Islet precursor cell (in vitro differentiated cells): ENCODE data around the gene TTC23L.

Source experiments
- DNase-seq: peaks from one replicate; pipeline ENCODE4 v3.0.0-alpha.2; 2018

TTC23L gene

GRCh38 chr5:34926318-34926888 is 87.4 kb downstream of the TTC23L start:
- no peak for DNase-seq

- DNase-seq, result no peak
These were observed 88.8 kb downstream of the TTC23L start for GRCh38 chr5:34927785-34928184.

- DNase-seq, result no peak
These were observed 89.3 kb downstream of the TTC23L start for GRCh38 chr5:34928267-34928666.

GRCh38 chr5:34929134-34929719 is 90.3 kb downstream of the TTC23L start, which contains the start of gene DNAJC21:
TSS of gene DNAJC21 (plus strand) at chr5:34929559. CDS start at chr5:34929820, 261 bp downstream.
- peak; percentile 99 for DNase-seq

GRCh38 chr5:34929720-34930461 is 90.9 kb downstream of the TTC23L start:
- DNase-seq, result peak; percentile 95

- DNase-seq, result no peak
These were observed 91.5 kb downstream of the TTC23L start for GRCh38 chr5:34930462-34930844.

- DNase-seq, result no peak
These were observed 91.9 kb downstream of the TTC23L start for GRCh38 chr5:34930870-34931269.

- DNase-seq, result no peak
These were observed 94.0 kb downstream of the TTC23L start for GRCh38 chr5:34932947-34933346.

GRCh38 chr5:34941936-34942335 is 103.0 kb downstream of the TTC23L start:
- no peak for DNase-seq

- no peak for DNase-seq
These were observed 105.1 kb downstream of the TTC23L start for GRCh38 chr5:34944044-34944443.

GRCh38 chr5:34944460-34945047 is 105.6 kb downstream of the TTC23L start:
- no peak for DNase-seq
